Smooth muscle cell (in vitro differentiated cells): ENCODE data around the gene EMX1. TPM values are rescaled to one million over a fixed set of nuclear protein-coding genes. Genes with fewer than 3 reads are reported as not detected.
A peak's percentile ranks its signal among the peaks of the same experiment; 100 is the strongest.

Experiments used
- DNase-seq: peaks from one replicate; lab custom pipeline; 2025; ENCODE audit not compliant: unreplicated experiment; lab: John Stamatoyannopoulos, UW
- H2AFZ ChIP-seq: fragments of 200-600 bp; sonication (generic); 2 replicates; pipeline ENCODE4 v1.6.0; 2016; ENCODE audit warnings: antibody characterized with exemption, low read depth, mild to moderate bottlenecking
- H3F3A ChIP-seq: fragments of 200-600 bp; sonication (generic); 2 replicates; pipeline ENCODE4 v1.6.0; 2017; ENCODE audit warnings: antibody characterized with exemption, low read depth
- H3K27ac ChIP-seq: fragments of 200-600 bp; sonication (generic); 2 replicates; pipeline ENCODE4 v1.5.1; 2016; ENCODE audit warnings: low read depth, mild to moderate bottlenecking
- H3K27me3 ChIP-seq: fragments of 200-600 bp; sonication (generic); 2 replicates; pipeline ENCODE4 v1.6.1; 2016; ENCODE audit warnings: low read depth, mild to moderate bottlenecking
- H3K36me3 ChIP-seq: fragments of 200-600 bp; sonication (generic); 2 replicates; pipeline ENCODE4 v1.5.1; 2016; ENCODE audit warnings: low read depth
- H3K4me1 ChIP-seq: fragments of 200-600 bp; sonication (generic); 2 replicates; pipeline ENCODE4 v1.5.1; 2016; ENCODE audit warnings: low read depth
- H3K4me2 ChIP-seq: fragments of 200-600 bp; sonication (generic); 2 replicates; pipeline ENCODE4 v1.6.0; 2016; ENCODE audit warnings: mild to moderate bottlenecking
- H3K4me3 ChIP-seq: fragments of 200-600 bp; sonication (generic); 2 replicates; pipeline ENCODE4 v1.5.1; 2016; ENCODE audit warnings: mild to moderate bottlenecking
- H3K79me2 ChIP-seq: fragments of 200-600 bp; sonication (generic); 2 replicates; pipeline ENCODE4 v1.6.0; 2016; ENCODE audit warnings: low read depth, mild to moderate bottlenecking
- H3K9ac ChIP-seq: fragments of 200-600 bp; sonication (generic); 2 replicates; pipeline ENCODE4 v1.6.0; 2016; ENCODE audit warnings: low read depth
- H3K9me3 ChIP-seq: fragments of 200-600 bp; sonication (generic); replicated peaks from 2 replicates; pipeline ENCODE4 v1.5.1; 2016; ENCODE audit warnings: low read depth
- H4K20me1 ChIP-seq: fragments of 200-600 bp; sonication (generic); 2 replicates; pipeline ENCODE4 v1.6.0; 2016; ENCODE audit warnings: low read depth
- CTCF ChIP-seq: fragments of 200-600 bp; sonication (generic); IDR thresholded peaks from 2 replicates; pipeline ENCODE4 v1.5.1; 2017; ENCODE audit warnings: borderline replicate concordance, mild to moderate bottlenecking, antibody characterized with exemption; ENCODE audit not compliant: insufficient read depth, poor library complexity, severe bottlenecking
- WGBS: methylation state at CpG from one replicate; pipeline ENCODE4 v1.1.7; 2016; ENCODE audit warnings: low lambda C conversion rate; 5-methylcytosine and 5-hydroxymethylcytosine counted together
- polyA plus RNA-seq: library from polyadenylated mRNA; unstranded; fragments of >200 nt; fragmentation: Nextera tagmentation; extraction: Ambion mirVana; gene quantifications from 2 replicates; pipeline ENCODE4 v1.2.1, GENCODE V29; 2016
- total RNA-seq: library from RNA; depleted of rRNA; stranded (reverse); fragments of >200 nt; gene quantifications from 2 replicates; pipeline ENCODE4 v1.2.3, GENCODE V29; 2014

EMX1 gene
- total and polyA plus RNA-seq, 2 experiments from 2014 or later, result not detected

GRCh38 chr2:72979896-72980295 is 62.6 kb downstream of the EMX1 start:
- Histone ChIP-seq H3K9me3 (no peaks in the 10 kb centered on the region), H2AFZ (no peak overlapping the region), H3K36me3 (no peaks in the 10 kb centered on the region), H4K20me1 (no peaks in the 10 kb centered on the region), H3K27me3 (no peaks in the 10 kb centered on the region), H3K4me3 (no peak overlapping the region), H3K79me2 (no peaks in the 10 kb centered on the region), H3F3A (no peaks in the 10 kb centered on the region), H3K27ac (peak overlapping the region; percentile 38), H3K4me2 (peak overlapping the region; percentile 9), H3K4me1 (no peaks in the 10 kb centered on the region), H3K9ac (no peak overlapping the region)
- no peak for TF ChIP-seq CTCF
- DNase-seq, result no peak
- WGBS, result 75% methylated on average over 3 of the region's 3 CpGs

- Histone ChIP-seq H3K27me3 (no peaks in the 10 kb centered on the region), H3K27ac (peak overlapping the region; percentile 38), H3K79me2 (no peaks in the 10 kb centered on the region), H2AFZ (no peak overlapping the region), H3K36me3 (no peaks in the 10 kb centered on the region), H3K4me2 (peak overlapping the region; percentile 43), H3K9ac (no peak overlapping the region), H3K4me3 (no peak overlapping the region), H3K4me1 (no peaks in the 10 kb centered on the region), H3K9me3 (no peaks in the 10 kb centered on the region), H4K20me1 (no peaks in the 10 kb centered on the region), H3F3A (no peaks in the 10 kb centered on the region)
- no peak for DNase-seq
- 58% methylated on average over 11 of the region's 11 CpGs for WGBS
- TF ChIP-seq CTCF, result no peak
Measured at GRCh38 chr2:72980535-72981217, 63.4 kb downstream of the EMX1 start.

- Histone ChIP-seq H3K27ac (no peak overlapping the region), H4K20me1 (no peaks in the 10 kb centered on the region), H2AFZ (no peak overlapping the region), H3K4me1 (no peaks in the 10 kb centered on the region), H3K9ac (no peak overlapping the region), H3K4me3 (no peak overlapping the region), H3K27me3 (no peaks in the 10 kb centered on the region), H3K9me3 (no peaks in the 10 kb centered on the region), H3K36me3 (no peaks in the 10 kb centered on the region), H3K79me2 (no peaks in the 10 kb centered on the region), H3F3A (no peaks in the 10 kb centered on the region), H3K4me2 (no peak overlapping the region)
- WGBS, result 95% methylated on average over 5 of the region's 5 CpGs
- no peak for DNase-seq
- no peak for TF ChIP-seq CTCF
Measured at GRCh38 chr2:72981536-72981935, 64.2 kb downstream of the EMX1 start.

- H3K4me2 ChIP-seq, result no peak overlapping the region
- 94% methylated on average over 2 of the region's 2 CpGs for WGBS
- DNase-seq, result no peak
- H3K27ac ChIP-seq, result no peak overlapping the region
- H3K4me1 ChIP-seq, result no peaks in the 10 kb centered on the region
- H3K9me3 ChIP-seq, result no peaks in the 10 kb centered on the region
- H3K27me3 ChIP-seq, result no peaks in the 10 kb centered on the region
- H3K9ac ChIP-seq, result no peak overlapping the region
- H3K4me3 ChIP-seq, result no peak overlapping the region
- TF ChIP-seq CTCF, result no peak
- no peaks in the 10 kb centered on the region for H3K36me3 ChIP-seq
- H4K20me1 ChIP-seq, result no peaks in the 10 kb centered on the region
- H3F3A ChIP-seq, result no peaks in the 10 kb centered on the region
- no peaks in the 10 kb centered on the region for H3K79me2 ChIP-seq
- H2AFZ ChIP-seq, result no peak overlapping the region
Measured at GRCh38 chr2:72982219-72982618, 64.9 kb downstream of the EMX1 start.
